Endothelial cell of umbilical vein (primary cell): ENCODE measurements around the gene LBHD2. TPM values are rescaled to one million over a fixed set of nuclear protein-coding genes. Genes with fewer than 3 reads are reported as not detected.
A peak's percentile ranks its signal among the peaks of the same experiment; 100 is the strongest.

ENCODE experiments used
- BruUV-seq: library from RNA; stranded (reverse); fragments of 400-500 nt; replicated peaks from 2 replicates; lab custom pipeline; 2021; lab: Mats Ljungman, UMichigan
- CTCF ChIA-PET: fragments of 300-600, 350-600 bp; sonication (Branson Sonifier 250); formaldehyde crosslinking; loops from one replicate; lab custom pipeline; 2021; ENCODE audit warnings: antibody characterized with exemption, inconsistent platforms; lab: Charles Lee
- POLR2A ChIA-PET: fragments of 300-600, 350-600 bp; sonication (Branson Sonifier 250); formaldehyde crosslinking; loops from one replicate; lab custom pipeline; 2021; ENCODE audit warnings: antibody characterized with exemption, inconsistent platforms; lab: Charles Lee
- DNase-seq: peaks from one replicate; pipeline ENCODE4 v3.0.0-alpha.2; 2011; ENCODE audit warnings: low read depth, low spot score
- FAIRE-seq: peaks from 2 replicates; lab custom pipeline; 2011; peaks lifted over from hg19 to GRCh38; lab: Jason Lieb, UNC
- H2AFZ ChIP-seq: 2 replicates; pipeline ENCODE4 v1.6.0; 2012; ENCODE audit warnings: low read depth, low read length, control low read depth, inconsistent platforms
- H3K27ac ChIP-seq: 2 replicates; pipeline ENCODE4 v1.5.1; 2011; ENCODE audit warnings: low read depth, mild to moderate bottlenecking, control low read depth, low read length, moderate library complexity; ENCODE audit not compliant: insufficient read depth
- H3K27me3 ChIP-seq, 2 experiments: 2 replicates each; pipeline versions ENCODE4 v1.6.0 to v1.6.1; 2011; ENCODE audit warnings: low read length in 2 of 2, mixed read lengths in 1 of 2; ENCODE audit not compliant: control insufficient read depth in 2 of 2, insufficient read depth in 2 of 2
- H3K36me3 ChIP-seq, 2 experiments: 2 replicates in 1 of 2; 3 replicates in 1 of 2; pipeline ENCODE4 v1.5.1; 2011; ENCODE audit warnings: low read length in 2 of 2, mild to moderate bottlenecking in 1 of 2, moderate library complexity in 1 of 2; ENCODE audit not compliant: control insufficient read depth in 2 of 2, insufficient read depth in 2 of 2; ENCODE audit errors: extremely low read depth in 1 of 2
- H3K4me1 ChIP-seq: 3 replicates; pipeline ENCODE4 v1.5.1; 2011; ENCODE audit warnings: mild to moderate bottlenecking, low read length; ENCODE audit not compliant: control insufficient read depth, insufficient read depth; ENCODE audit errors: extremely low read depth
- H3K4me2 ChIP-seq: 2 replicates; pipeline ENCODE4 v1.6.1; 2011; ENCODE audit warnings: low read length, control low read depth, mixed read lengths; ENCODE audit not compliant: insufficient read depth
- H3K4me3 ChIP-seq, 3 experiments: fragments of 200-600 bp in 1 of 3; sonication (generic), shearing (Covaris generic) in 1 of 3; replicated peaks in 1 of 3; 2 replicates each; pipeline ENCODE4 v1.5.1; 2011 to 2016; ENCODE audit warnings: control low read depth in 3 of 3, low read length in 3 of 3, mild to moderate bottlenecking in 2 of 3, inconsistent platforms in 1 of 3, low read depth in 1 of 3, moderate library complexity in 1 of 3; ENCODE audit not compliant: insufficient read depth in 1 of 3
- H3K79me2 ChIP-seq: 2 replicates; pipeline ENCODE4 v1.6.0; 2012; ENCODE audit warnings: low read length, inconsistent platforms; ENCODE audit not compliant: control insufficient read depth, insufficient read depth
- H3K9ac ChIP-seq: replicated peaks from 2 replicates; pipeline ENCODE3; 2011; ENCODE audit warnings: low read length, control low read depth; ENCODE audit not compliant: insufficient read depth; ENCODE audit errors: extremely low read depth
- H3K9me1 ChIP-seq: replicated peaks from 3 replicates; pipeline ENCODE4 v1.6.0; 2011; ENCODE audit warnings: mild to moderate bottlenecking, low read length; ENCODE audit not compliant: control insufficient read depth, insufficient read depth; ENCODE audit errors: extremely low read depth
- H3K9me3 ChIP-seq: replicated peaks from 2 replicates; pipeline ENCODE4 v1.5.1; 2012; ENCODE audit warnings: low read length, inconsistent platforms; ENCODE audit not compliant: control insufficient read depth, insufficient read depth
- H4K20me1 ChIP-seq: replicated peaks from 2 replicates; pipeline ENCODE3; 2011; ENCODE audit warnings: mild to moderate bottlenecking, low read length; ENCODE audit not compliant: control insufficient read depth, insufficient read depth; ENCODE audit errors: extremely low read depth
- CTCF ChIP-seq, 2 donors: IDR thresholded peaks; 1 replicate in 1 of 2; 2 replicates in 1 of 2; pipeline ENCODE4 v1.5.1; 2011; ENCODE audit warnings: low read length in 2 of 2, mild to moderate bottlenecking in 2 of 2, moderate library complexity in 2 of 2, control low read depth in 1 of 2, inconsistent platforms in 1 of 2, low read depth in 1 of 2; ENCODE audit not compliant: insufficient read depth in 1 of 2; ENCODE audit errors: extremely low read depth in 1 of 2
- EZH2 ChIP-seq: IDR thresholded peaks from 2 replicates; pipeline ENCODE4 v1.6.1; 2012; ENCODE audit warnings: borderline replicate concordance, low read depth, mild to moderate bottlenecking, moderate library complexity, low read length, inconsistent platforms; ENCODE audit not compliant: severe bottlenecking
- FOS ChIP-seq: IDR thresholded peaks from 2 replicates; pipeline ENCODE4 v1.6.1; 2011; ENCODE audit warnings: mild to moderate bottlenecking, low read length, moderate library complexity, borderline replicate concordance; ENCODE audit not compliant: insufficient read depth
- GATA2 ChIP-seq: IDR thresholded peaks from 2 replicates; pipeline ENCODE4 v1.7.0; 2011; ENCODE audit warnings: low read depth, mild to moderate bottlenecking, moderate library complexity, mixed read lengths, low read length; ENCODE audit not compliant: insufficient read length, insufficient read depth
- JUN ChIP-seq: IDR thresholded peaks from 2 replicates; pipeline ENCODE4 v1.6.1; 2011; ENCODE audit warnings: borderline replicate concordance, low read depth; ENCODE audit not compliant: insufficient read length, insufficient read depth
- MAX ChIP-seq: IDR thresholded peaks from 2 replicates; pipeline ENCODE4 v1.6.1; 2011; ENCODE audit not compliant: insufficient read depth, insufficient read length
- MYC ChIP-seq: IDR thresholded peaks from one replicate; pipeline ENCODE4 v1.6.1; 2011; ENCODE audit warnings: mild to moderate bottlenecking, low read depth, low read length
- POLR2A ChIP-seq: IDR thresholded peaks from 2 replicates; pipeline ENCODE4 v1.6.1; 2012; ENCODE audit warnings: low read depth, mild to moderate bottlenecking, control low read depth, low read length
- POLR2AphosphoS5 ChIP-seq: IDR thresholded peaks from 2 replicates; pipeline ENCODE4 v1.6.1; 2012; ENCODE audit warnings: low read depth, mild to moderate bottlenecking, control low read depth, low read length, moderate library complexity; ENCODE audit not compliant: insufficient read depth
- dilution Hi-C: fragments of 300-500 bp; cut with MboI; formaldehyde crosslinking; loops from one replicate; pipeline ENCODE4 v1.15.0; 2019; ENCODE audit warnings: low sequenced_read_pairs; ENCODE audit not compliant: extremely low pct_ligation_motif_present
- intact Hi-C: fragments of 100-400 bp; cut with micrococcal nuclease; formaldehyde crosslinking; loops from one replicate; pipeline ENCODE4 v1.10.0; 2022
- polyA plus RNA-seq, 4 experiments: library from polyadenylated mRNA; depleted of rRNA in 3 of 4; stranded (reverse) in 3 of 4; unstranded in 1 of 4; fragments of >200 nt; gene quantifications; 2 replicates each; pipeline versions ENCODE4 v1.2.1 to v1.2.3, GENCODE V29; 2011 to 2012; ENCODE audit warnings: missing spikeins in 1 of 4
- total RNA-seq: library from RNA; stranded (reverse); gene quantifications from 2 replicates; pipeline ENCODE4 v1.2.3, GENCODE V29; 2021

The LBHD2 gene
- total and polyA plus RNA-seq, 2 donors (not counting 3 experiments of a cell fraction or from before 2014, with no cell fraction given), result not detected

GRCh38 chr14:103091041-103091882 lies 7.3 kb downstream of the LBHD2 start:
- H3K27me3 ChIP-seq, result no peaks in the 10 kb centered on the region
- no peaks in the 10 kb centered on the region for H3K79me2 ChIP-seq
- intact Hi-C loops (loop anchor here (1.0 kb wide), 1 partner anchor 16 kb away; no protein-coding TSS in a partner anchor), dilution Hi-C loops (no loop called here)
- H3K4me1 ChIP-seq, result peaks cover 4% of the 10 kb centered on the region
- ChIA-PET POLR2A (no interaction called here), CTCF (interaction anchor here (1.0 to 1.7 kb wide), 3 partner anchors 12 to 14 kb away, joined by 5 to 8 read pairs (median 5); no protein-coding TSS in a partner anchor)
- H3K4me2 ChIP-seq, result peak overlapping the region; percentile 58
- H3K9me1 ChIP-seq, result no peaks in the 10 kb centered on the region
- H3K9me3 ChIP-seq, result no peaks in the 10 kb centered on the region
- BruUV-seq, result no TSS peak
- no peak overlapping the region for H3K9ac ChIP-seq
- peak overlapping the region in 2 of 3 experiments; percentile 22 to 24 for H3K4me3 ChIP-seq
- FAIRE-seq, result no peak
- H2AFZ ChIP-seq, result peak overlapping the region; percentile 89
- H3K36me3 ChIP-seq, result no peaks in the 10 kb centered on the region
- no peak overlapping the region for H3K27ac ChIP-seq
- no peaks in the 10 kb centered on the region for H4K20me1 ChIP-seq
- DNase-seq, result no peak
- no peak for TF ChIP-seq POLR2AphosphoS5
- no peak for TF ChIP-seq MYC
- no peak for TF ChIP-seq JUN
- TF ChIP-seq FOS, result no peak
- no peak for TF ChIP-seq EZH2
- TF ChIP-seq GATA2, result no peak
- TF ChIP-seq POLR2A, result no peak
- peak; percentile 30 to 64 for TF ChIP-seq CTCF (IDR thresholded peaks at IDR 0.05; ENCODE audit: extremely low read depth in 1 of 2, insufficient read depth in 1 of 2, low read depth in 1 of 2, low read length in 2 of 2)
- TF ChIP-seq MAX, result peak; percentile 18
